Measurements from ENCODE around the gene HCCS. TPM values are rescaled to one million over a fixed set of nuclear protein-coding genes. Genes with fewer than 3 reads are reported as not detected.

HCCS gene
- total and polyA plus RNA-seq, 3 experiments from 2014 or later: 25.0 to 36.2 (median 35.3) TPM

Other genes with a start within 250 kb of the HCCS start
- gene AMELX, start 182.1 kb downstream of the HCCS start, total RNA-seq: not detected
- not detected for gene AMELX, start 182.1 kb downstream of the HCCS start, polyA plus RNA-seq

All from CD8-positive, alpha-beta memory T cell (primary cell).